ENCODE results near the gene ITPKB.
"Not testable (repeated sequence)": the region's sequence is repeated elsewhere in the genome, so short reads cannot be mapped to it uniquely, and the experiment has no call there.

ITPKB gene

DNA sequence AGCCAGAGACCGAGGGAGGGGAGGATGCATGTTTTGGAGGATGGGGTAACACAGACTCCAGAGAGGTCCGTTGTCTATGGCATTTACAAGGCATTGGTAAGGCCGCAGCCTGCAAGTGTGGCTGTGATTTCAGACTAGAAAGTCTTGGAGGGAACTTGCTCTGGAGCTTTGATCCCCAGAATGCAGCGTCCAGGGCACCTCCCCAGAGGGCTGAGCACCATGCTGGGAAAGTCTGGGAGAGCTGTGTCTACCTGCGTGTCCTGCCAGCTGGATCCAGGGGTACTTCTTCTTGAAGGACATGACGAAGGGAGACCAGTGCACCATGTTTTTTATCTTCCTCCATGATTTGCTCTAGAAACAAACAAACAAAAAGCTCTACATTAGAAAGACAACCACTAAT is 90.7 kb downstream of the ITPKB start:
- DNase-seq: no peak

- DNase-seq: no peak
These were observed 91.4 kb downstream of the ITPKB start for GRCh38 chr1:226647719-226648118.

DNA sequence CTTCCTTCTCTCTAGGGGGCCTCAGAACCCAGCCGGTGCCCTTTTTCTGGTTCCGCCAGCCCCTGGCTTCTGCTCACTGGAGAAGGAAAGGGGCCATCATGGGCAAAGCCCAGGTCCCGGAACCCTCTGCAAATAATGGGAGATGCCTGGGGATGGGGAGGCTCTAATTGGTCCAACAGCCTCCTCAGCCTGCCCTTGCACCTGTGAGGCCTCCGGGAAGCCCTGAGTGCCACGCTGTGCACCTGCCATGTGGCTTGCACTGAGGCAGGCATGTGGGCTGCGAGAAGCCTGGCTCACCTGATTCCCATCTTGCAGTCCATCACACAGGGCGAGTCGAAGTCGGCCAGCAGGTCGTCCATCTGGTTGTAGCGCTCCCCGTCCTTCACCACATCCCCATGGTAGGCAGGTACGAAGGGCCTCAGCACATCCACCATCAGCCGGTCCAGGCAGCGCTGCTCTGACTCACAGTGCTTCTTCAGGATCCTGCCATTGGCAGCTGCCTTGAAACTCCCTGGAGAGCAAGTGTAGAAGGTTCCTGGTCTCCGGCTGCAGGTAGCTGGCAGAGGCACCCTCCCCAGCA is 92.1 kb downstream of the ITPKB start:
- no peak for DNase-seq

DNA sequence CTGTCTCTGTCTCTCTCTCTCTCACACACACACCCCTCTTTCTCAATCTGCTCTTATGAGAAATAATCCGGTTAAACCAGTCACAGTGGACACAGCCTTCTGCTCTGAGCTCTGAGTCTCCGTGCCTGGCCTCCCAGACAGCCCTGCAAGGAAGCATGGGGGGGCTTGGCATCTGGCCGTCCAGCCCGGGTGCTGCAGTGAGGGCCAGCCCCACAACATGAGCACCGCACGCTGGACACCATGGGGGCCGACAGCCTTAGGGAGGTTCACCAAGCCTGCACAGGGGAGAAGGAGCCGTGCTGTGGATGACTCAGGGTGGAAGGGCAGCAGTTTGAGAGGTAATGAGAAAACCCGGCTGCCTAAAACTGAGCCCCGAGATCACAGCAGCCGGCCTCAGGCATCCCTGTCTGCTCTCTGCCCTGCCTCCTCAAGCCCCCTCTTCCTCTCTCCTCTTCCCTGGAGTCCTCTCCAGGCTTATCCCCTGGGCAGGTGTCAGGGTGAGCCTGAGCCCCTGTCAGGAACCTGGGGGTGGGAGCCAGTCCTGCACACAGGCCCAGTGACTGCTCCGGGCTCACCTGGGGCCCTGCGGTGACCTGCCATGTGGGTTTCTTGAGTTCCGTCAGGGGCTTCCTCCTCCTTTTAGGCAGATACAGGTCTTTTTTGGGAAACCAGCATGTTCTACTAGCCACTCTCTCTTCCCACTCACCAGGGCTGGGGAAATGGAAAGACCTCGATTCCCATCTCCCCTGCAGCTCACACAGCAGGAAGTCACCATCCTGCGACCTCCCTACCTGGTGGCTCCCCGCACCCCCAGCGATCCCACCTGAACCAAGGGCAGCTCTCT is 92.8 kb downstream of the ITPKB start:
- no peak for DNase-seq

DNA sequence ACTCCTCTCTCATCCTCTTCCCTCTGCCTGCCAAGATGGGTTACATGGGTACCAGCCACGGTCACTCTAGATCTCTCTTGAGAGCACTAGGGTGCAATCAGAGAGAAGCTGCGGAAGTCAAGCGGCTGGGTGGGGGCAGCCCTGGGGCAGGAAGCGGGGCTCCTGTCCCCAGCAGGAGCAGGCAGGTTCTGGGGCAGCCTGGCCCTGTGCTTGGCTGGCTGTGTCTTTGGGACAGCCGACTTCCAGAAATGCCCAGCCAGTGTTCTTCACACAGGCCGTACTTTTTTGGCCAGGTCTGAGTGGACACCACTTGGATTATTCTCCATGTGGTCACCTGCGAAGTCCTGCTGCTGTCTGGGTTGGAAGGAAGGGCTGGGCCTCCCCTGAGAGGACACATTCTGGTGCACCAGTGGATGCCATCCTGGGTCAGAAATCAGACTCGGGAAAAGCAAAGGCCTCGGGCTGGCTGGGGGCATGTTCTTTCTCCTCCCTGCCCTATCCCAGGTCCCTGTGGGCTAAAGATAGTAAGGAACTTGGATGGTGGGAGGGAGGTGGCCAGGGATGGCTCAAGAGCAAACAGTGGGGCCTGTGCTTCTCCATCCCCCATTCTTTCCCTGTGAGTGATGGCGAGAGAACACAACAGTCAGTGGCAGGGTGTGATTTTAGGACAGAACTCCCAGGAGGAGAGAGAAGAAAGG is 93.7 kb downstream of the ITPKB start:
- no peak for DNase-seq

DNA sequence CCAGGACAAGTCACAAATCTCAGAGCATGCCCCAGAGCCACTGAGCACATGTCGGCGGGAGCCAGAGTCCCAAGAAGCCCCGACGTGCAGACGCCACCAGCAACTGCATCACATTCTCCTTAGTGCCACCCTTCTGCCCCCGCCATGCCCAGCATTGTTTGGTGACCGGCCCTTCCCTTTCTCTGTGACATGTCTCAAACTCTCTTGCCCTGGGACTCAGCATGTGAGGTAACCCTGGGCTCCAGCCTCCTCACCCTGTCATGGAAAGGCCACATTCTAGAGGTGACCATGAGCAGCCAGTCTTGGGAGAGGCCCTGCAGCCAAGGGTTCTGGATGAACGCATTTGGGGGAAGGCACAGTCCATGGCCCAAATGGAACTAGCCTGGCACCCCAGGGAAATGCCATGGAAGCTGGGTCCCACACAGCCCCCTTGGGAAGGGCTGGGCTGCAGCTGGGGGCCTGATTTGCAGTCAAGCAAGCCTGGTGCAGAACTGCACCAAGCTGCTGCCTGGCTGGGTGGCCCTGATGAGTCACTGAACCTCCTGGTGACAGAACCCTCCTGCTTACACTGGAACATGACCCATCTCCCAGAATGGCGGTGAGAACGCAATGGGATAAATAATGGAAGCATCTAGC is 94.4 kb downstream of the ITPKB start:
- no peak for DNase-seq

GRCh38 chr1:226643611-226644540 is 95.2 kb downstream of the ITPKB start:
- DNase-seq: no peak

DNA sequence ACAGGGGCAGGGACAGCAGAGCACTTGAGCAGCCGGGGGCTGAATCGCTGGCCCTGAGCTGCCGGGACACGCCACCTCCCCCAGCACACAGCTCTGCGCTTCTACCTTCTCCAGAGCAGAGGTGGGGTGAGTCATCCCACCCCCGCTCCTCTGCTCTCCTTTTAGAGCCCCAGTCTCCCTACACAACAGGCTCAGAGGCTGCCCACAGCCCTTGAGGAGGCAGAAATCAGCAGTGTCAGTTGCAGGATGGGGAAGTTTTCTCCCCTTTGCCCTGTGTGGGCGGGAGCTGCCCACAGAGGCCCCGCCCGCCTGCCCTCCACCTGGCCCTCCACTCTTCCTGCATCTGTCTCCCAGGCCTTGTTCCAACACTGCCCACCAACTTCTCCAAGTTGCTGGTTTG is 95.9 kb downstream of the ITPKB start:
- DNase-seq: no peak

- DNase-seq: no peak
These were observed 96.7 kb downstream of the ITPKB start for GRCh38 chr1:226642421-226642820.

- no peak for DNase-seq
These were observed 97.3 kb downstream of the ITPKB start for GRCh38 chr1:226641671-226642231.

GRCh38 chr1:226640321-226641136 is 98.6 kb downstream of the ITPKB start:
- no peak for DNase-seq

DNA sequence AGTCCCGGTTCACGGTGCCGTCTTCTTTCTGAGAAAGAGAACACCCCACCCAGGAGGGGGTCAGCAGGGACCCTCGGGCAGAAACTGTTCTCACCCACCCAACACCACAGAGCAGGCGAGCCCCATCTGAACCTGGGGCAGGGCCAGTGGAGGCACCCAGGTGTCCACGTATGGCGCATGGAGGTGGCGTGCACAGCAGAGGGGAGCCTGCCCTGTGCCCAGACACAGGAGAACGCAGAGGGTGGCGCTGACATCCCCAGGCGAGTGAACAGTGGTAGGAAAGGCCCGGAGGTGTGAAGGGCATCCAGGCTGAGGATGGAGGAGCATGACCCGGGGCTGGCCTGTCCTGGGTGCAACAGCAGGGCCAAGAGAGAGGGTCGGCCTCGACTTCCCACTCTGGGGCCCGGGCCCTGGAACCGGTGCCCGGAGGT is 99.4 kb downstream of the ITPKB start:
- no peak for DNase-seq

- DNase-seq: not testable (repeated sequence)
These were observed 99.9 kb downstream of the ITPKB start for GRCh38 chr1:226639206-226639605.

DNA sequence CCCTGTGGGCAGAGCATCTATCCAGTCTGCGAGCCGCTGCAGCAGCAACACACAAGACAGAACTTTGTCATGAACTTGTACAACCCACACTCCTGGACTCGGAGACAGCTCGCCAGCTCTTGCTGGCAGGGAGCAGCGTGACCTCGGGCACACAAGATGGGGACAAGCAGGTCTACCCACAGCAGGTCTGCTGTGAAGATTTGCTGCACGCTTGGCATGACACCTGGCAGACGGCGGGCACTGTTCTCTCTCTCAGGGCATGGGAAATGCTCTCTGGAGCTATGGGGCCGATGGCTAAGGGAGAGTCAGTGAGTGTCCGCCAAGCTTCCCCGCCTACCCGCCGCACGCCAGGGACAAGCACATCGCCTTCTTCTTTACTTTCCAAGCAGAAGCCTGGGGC is 100.5 kb downstream of the ITPKB start:
- DNase-seq: no peak

- no peak for DNase-seq
These were observed 101.0 kb downstream of the ITPKB start for GRCh38 chr1:226638001-226638601.

- no peak for DNase-seq
These were observed 101.7 kb downstream of the ITPKB start for GRCh38 chr1:226637147-226637935.

DNA sequence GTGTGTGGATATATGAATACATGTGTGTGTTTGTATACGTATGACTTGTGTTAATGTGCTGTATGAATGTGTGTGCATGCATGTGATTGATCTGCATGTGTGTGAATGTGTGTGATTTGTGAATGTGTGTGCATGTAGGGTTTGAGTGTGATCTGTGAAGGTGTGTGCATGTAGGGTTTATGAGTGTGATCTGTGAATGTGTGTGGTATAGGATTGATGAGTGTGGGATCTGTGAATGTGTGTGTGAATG is 102.3 kb downstream of the ITPKB start:
- DNase-seq: no peak

- no peak for DNase-seq
These were observed 103.6 kb downstream of the ITPKB start for GRCh38 chr1:226635456-226635941.

DNA sequence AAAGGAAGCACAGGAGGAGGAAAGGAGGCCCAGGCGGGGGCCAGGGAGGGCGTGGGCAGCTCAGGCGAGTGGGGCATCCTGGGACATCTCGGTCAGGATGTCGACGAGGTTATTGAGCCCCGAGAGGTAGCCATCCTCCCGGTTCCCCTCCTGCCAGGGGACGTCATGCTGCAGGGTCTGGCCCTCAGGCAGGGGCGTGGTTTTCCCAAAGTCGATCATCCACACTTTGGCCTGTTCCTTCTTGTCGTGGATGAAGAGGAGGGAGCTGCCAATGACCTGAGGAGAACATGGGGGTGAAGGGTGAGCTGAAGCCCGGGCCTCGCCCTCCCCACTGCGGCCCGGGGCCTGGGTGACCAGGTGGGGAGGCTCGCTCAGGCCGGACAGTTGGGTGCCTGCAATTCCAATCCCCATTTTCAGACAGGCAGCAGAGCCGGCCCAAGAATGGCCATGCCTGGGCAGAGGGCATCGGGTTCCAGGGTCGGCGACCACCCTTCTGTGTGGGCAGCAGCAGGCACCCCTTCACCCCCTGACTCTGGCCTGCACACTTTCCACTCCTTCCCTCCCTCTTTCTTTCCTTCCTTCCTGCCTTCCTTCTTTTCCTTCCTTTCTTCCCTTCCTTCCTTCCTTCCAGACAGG is 104.4 kb downstream of the ITPKB start:
- no peak for DNase-seq
